GM23248 (cell line): Measurements from ENCODE around the gene GIMD1.

Experiments used
- EZH2 ChIP-seq: fragments of 200-600 bp; sonication (generic); IDR thresholded peaks from 2 replicates; pipeline ENCODE4 v1.6.1; 2018; ENCODE audit warnings: antibody characterized with exemption, mild to moderate bottlenecking; ENCODE audit not compliant: insufficient read depth, poor library complexity, severe bottlenecking
- EZH2phosphoT487 ChIP-seq: fragments of 200-600 bp; sonication (generic); IDR thresholded peaks from 2 replicates; pipeline ENCODE4 v1.6.1; 2018; ENCODE audit warnings: antibody characterized with exemption, moderate library complexity, mild to moderate bottlenecking, low read depth; ENCODE audit not compliant: insufficient read depth

DNA sequence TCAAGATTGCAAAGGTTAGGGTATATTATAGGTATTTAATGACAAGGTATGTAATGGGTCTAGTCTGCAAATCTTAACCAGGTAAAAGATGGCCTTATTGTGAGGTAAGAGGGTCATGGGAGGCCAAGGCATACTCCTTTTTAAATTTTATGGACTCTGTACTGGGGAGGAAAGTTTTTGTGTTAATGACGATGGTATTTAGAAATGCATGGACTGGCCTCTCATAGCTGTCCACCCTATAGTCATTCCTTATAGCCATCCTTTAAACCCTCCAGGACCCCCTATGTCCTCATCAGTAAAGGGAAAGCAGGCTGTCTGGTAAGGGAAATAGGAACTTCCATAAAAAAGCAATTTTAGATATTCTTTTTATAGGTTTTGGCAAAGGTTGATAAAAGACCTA, 50.8 kb downstream of the GIMD1 start:
- TF ChIP-seq EZH2phosphoT487 (no peak), EZH2 (no peak)
